ENCODE data around the gene CARS2.

The CARS2 gene

DNA sequence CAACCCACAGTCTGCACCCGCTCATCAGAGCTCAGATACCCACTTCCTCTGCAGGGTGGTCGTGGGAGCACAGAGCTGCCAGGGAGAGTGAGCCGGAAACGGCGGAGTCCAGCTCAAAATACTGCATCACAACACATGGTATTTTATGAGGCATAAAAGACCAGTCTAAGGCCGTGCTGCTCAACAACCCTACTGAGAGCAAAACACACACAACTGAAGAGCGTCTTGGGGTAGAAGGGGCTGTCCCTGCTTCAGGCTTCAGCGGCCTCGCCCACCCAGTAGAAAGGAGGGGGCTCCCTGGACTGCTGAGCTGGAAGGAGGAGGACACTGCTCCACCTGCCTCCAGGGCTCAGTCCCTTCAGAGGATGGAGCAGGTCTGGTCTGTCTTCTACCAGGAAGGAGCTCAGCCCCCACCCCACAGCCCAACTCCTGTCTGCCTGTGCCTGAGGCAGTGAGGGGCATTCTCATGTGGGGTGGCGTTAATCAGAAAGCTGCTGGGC, 53.6 kb downstream of the CARS2 start:
- no peak for DNase-seq (ENCODE audit: low read depth, low spot score)

- no peak for DNase-seq (ENCODE audit: low read depth, low spot score)
Measured at GRCh38 chr13:110651726-110652230, 54.1 kb downstream of the CARS2 start.

GRCh38 chr13:110651271-110651670, 54.6 kb downstream of the CARS2 start:
- DNase-seq (ENCODE audit: low read depth, low spot score): no peak

DNA sequence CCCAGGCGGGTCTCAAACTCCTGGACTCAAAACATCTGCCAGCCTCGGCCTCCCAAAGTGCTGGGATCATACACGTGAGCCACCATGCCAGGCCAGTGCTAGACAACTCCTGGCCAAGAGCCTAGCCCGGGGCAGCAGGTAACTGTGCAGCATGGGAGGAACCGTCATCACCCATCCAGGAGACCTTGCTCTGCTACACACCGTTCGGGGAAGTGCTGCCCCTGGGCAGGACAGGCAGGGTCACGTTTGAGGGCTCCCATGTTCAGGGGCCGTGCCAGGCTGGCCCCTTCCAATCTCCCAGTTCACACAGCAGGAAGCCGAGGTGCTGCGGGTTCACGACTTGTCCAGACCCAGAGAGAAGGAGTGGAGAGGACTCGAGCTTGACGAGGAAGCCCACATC, 55.5 kb downstream of the CARS2 start:
- DNase-seq (ENCODE audit: low read depth, low spot score): no peak

GRCh38 chr13:110649551-110649950, 56.4 kb downstream of the CARS2 start:
- DNase-seq (ENCODE audit: low read depth, low spot score): no peak

DNA sequence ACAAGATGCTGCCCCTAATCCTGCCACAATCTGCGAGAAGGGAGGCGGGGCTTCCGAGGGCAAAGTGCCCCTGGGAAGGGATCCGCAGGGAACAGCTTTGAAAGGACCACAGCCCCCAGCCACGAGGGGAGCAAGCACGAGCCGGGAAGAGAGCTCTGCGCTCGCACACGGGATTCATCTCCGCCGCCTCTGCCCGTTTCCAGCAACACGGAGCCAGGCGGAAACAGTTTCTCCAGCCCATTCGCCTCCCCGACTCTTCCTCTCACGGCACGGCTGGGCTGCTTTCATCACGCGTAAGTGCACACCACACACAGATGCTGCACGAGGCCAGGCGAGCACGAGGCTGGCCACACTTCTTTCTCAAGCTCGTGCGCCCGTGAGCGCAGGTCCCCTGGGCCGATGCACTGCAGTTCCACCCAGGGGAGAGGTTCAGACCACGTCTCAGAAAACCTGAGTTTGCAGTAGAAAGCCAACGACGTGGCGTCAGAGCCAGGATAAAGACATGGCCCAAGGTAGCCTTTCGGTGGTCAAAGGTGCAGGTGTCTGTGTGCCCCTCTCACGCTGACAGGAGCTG, 57.0 kb downstream of the CARS2 start:
- DNase-seq (ENCODE audit: low read depth, low spot score): no peak

GRCh38 chr13:110648146-110648819, 57.6 kb downstream of the CARS2 start:
- DNase-seq (ENCODE audit: low read depth, low spot score): no peak

- DNase-seq (ENCODE audit: low read depth, low spot score): no peak
Measured at GRCh38 chr13:110647365-110647737, 58.6 kb downstream of the CARS2 start.

DNA sequence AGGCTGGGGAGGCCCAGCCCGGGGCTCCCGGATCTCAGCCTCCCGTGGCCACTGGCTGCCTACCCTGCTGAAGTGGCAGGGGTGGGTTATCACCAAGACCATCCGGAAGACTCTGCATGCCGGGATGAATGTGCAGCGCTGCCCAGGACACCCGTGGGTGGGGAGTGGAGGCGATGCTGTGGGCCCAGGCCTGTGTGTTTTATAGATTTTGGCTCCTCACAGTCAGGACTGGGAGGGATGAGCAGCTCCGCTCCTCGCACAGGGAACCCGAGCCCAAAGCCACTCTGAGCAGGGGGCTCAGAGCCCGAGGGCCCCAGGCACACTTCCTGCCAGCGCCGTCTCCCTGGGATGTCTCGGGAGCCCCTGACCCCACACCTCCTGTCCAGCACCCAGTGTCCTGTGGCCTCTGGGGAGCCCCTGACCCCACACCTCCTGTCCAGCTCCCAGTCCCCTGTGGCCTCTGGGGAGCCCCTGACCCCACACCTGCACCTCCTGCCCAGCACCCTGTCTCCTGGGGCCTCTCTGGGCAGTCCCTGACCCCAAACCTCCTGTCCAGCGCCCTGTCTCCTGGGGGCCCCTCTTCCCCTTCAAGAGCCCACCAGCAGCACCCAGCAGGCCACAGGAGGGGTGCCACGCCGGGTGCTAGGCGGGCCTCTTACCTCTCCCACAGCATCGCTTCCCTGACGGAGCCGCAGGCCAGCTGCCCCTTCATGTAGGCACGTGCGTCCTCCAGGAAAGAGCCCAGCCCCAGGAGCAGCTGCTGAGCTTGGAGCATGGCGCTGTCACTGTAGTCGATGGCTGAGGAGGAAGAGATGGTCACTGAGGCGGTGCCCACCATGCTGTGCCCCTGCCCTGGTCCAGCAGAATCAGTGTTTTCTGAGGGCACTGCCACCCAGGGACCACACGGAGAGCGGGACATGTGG, 59.2 kb downstream of the CARS2 start:
- DNase-seq (ENCODE audit: low read depth, low spot score): no peak

- DNase-seq (ENCODE audit: low read depth, low spot score): no peak
Measured at GRCh38 chr13:110645750-110646149, 60.2 kb downstream of the CARS2 start.

- no peak for DNase-seq (ENCODE audit: low read depth, low spot score)
Measured at GRCh38 chr13:110644892-110645521, 60.9 kb downstream of the CARS2 start.

DNA sequence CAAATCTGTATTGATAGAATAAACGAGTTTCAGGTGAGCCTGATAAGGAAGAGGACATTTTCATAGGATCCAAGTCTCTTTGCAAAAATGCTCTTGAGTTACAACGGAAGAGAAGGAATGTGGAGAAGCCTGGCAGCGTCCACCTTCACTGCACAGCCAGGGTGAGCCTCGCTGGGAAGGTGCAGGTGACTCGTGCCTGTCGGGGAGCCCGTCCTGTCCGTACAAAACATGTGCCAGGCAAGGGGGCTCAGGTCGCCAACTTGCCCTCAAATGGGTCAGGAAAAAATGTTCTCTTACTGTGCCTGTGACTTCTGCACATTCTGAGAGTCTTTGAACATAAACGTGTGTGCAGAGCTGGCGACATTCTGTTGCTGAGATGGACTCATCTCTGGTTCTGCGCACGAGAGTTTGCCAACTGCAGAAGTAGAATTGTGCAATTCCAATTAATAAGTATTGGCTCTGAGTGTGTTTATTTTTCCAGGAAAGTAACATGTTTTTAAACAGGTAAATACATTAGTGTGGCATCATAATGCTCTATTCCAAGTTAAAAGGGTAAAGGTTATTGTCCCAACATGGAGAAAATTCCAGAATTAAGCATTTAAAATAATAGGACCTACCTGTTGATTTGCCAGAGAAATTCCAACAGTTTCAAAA, 62.0 kb downstream of the CARS2 start:
- no peak for DNase-seq (ENCODE audit: low read depth, low spot score)

- DNase-seq (ENCODE audit: low read depth, low spot score): no peak
Measured at GRCh38 chr13:110643324-110643723, 62.6 kb downstream of the CARS2 start.

DNA sequence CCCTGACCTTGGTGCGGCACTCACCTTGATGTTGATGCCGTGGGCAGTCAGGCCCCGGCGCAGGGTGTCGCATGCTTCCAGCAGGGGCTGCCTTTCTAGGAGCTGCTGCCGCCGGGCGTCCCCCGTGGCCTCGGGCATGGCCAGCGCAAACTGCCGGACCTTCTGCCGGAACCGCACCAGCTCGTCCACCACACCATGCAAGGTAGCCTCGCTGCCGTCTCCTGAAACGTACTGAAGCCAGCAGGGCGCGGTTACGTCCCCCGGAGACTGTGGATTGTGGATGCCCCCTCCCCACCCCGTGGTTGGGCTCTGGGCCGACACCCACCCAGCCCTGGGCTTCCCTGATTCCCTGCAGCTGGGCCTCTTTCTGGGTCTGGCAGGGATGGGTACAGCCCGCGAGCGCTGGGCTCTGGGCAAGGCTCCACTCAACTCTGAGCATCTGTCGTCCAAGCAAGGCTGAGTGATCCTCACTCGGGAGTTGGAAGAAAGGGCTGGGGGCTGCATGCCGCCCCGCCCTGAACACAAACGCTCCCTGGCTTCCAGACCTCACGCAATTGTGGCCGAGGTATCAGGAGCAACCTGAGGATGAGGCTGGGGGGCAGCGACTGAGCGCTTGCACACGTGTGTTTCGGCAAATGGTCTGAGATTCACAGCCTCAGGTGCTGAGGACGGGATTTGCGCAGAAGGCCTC, 63.5 kb downstream of the CARS2 start:
- DNase-seq (ENCODE audit: low read depth, low spot score): no peak

DNA sequence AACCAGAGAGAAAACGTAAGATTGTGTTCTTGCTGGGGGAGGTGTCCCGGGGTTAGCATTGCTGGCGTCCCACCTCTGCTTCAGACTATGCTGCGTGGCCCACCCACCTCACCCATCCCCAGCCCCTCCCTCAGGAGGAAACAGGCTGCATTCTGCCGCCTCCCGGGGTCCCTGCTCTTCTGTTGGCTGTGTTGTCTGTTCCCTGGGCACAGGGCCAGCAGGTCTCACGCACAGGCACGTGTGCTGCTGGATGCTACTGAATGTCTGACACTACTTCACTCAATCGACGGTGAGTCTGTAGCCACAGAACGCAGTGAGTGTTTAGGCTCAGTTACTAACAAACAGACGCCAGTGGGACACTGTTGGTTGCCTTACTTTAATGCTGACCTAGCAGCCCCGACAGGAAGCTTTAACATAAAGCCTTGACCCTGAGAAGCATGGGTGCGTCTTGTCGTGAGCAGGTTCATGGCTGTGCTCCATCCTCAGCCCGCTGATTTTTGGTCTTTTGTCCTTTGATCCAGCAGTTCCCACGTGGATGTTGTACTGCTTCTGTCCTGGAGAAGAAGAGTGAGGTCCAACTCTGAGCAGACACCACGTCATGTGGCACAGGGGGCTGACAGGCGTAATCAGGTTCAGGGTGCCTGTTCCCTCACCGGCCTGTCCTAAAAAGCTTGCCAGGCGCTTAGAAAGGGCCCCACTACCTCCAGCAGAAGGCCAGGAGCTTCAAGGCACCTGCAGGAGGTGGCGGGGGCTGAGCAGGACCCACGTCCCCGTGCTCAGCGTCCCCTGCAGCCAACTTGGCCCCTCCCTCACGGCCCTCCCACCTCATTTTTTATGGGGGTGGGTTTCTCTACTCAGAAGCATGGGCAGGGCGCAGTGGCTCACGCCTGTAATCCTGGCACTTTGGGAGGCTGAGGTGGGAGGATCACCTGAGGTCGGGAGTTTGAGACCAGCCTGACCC, 64.6 kb downstream of the CARS2 start:
- DNase-seq (ENCODE audit: low read depth, low spot score): no peak

- DNase-seq (ENCODE audit: low read depth, low spot score): no peak
Measured at GRCh38 chr13:110640591-110641029, 65.3 kb downstream of the CARS2 start.

- no peak for DNase-seq (ENCODE audit: low read depth, low spot score)
Measured at GRCh38 chr13:110639935-110640334, 66.0 kb downstream of the CARS2 start.

GRCh38 chr13:110638814-110639806, 66.8 kb downstream of the CARS2 start:
- DNase-seq (ENCODE audit: low read depth, low spot score): no peak
